GM21390 (cell line): Measurements from ENCODE around the gene GALNT1.

Experiments
- ATAC-seq: cut with Tn5 transposase; IDR thresholded peaks from one replicate; pipeline ENCODE4 v1.9.1; 2021; ENCODE audit not compliant: unreplicated experiment

Gene GALNT1

GRCh38 chr18:35711227-35711626 is 129.7 kb downstream of the GALNT1 start:
- no peak for ATAC-seq

GRCh38 chr18:35713545-35713944 is 132.0 kb downstream of the GALNT1 start:
- no peak for ATAC-seq

GRCh38 chr18:35714539-35714938 is 133.0 kb downstream of the GALNT1 start:
- no peak for ATAC-seq

GRCh38 chr18:35715139-35715538 is 133.6 kb downstream of the GALNT1 start:
- no peak for ATAC-seq

- ATAC-seq, result no peak
These were observed 134.8 kb downstream of the GALNT1 start for GRCh38 chr18:35716169-35716831.

- no peak for ATAC-seq
These were observed 135.6 kb downstream of the GALNT1 start for GRCh38 chr18:35717182-35717581.

- ATAC-seq, result no peak
These were observed 140.0 kb downstream of the GALNT1 start for GRCh38 chr18:35721431-35722081.

- ATAC-seq, result no peak
These were observed 147.1 kb downstream of the GALNT1 start for GRCh38 chr18:35728676-35729075.

GRCh38 chr18:35729991-35730668 is 148.6 kb downstream of the GALNT1 start:
- no peak for ATAC-seq

- ATAC-seq, result no peak
These were observed 149.3 kb downstream of the GALNT1 start for GRCh38 chr18:35730691-35731370.

GRCh38 chr18:35731701-35732100 is 150.2 kb downstream of the GALNT1 start:
- ATAC-seq, result no peak

- no peak for ATAC-seq
These were observed 150.6 kb downstream of the GALNT1 start for GRCh38 chr18:35732162-35732561.

- no peak for ATAC-seq
These were observed 151.1 kb downstream of the GALNT1 start for GRCh38 chr18:35732636-35733035.

- ATAC-seq, result no peak
These were observed 151.9 kb downstream of the GALNT1 start for GRCh38 chr18:35733408-35733807.

- no peak for ATAC-seq
These were observed 155.2 kb downstream of the GALNT1 start for GRCh38 chr18:35736696-35737095.

GRCh38 chr18:35739778-35740177 is 158.2 kb downstream of the GALNT1 start:
- no peak for ATAC-seq

- no peak for ATAC-seq
These were observed 159.1 kb downstream of the GALNT1 start for GRCh38 chr18:35740656-35741055.

- no peak for ATAC-seq
These were observed 162.4 kb downstream of the GALNT1 start for GRCh38 chr18:35743916-35744315.

- ATAC-seq, result no peak
These were observed 164.3 kb downstream of the GALNT1 start for GRCh38 chr18:35745814-35746213.

GRCh38 chr18:35746826-35747339 is 165.3 kb downstream of the GALNT1 start:
- no peak for ATAC-seq

GRCh38 chr18:35747894-35748472 is 166.4 kb downstream of the GALNT1 start:
- no peak for ATAC-seq
